Hepatocyte (in vitro differentiated cells): Measurements from ENCODE around the gene TEX29.

Experiments
- CTCF ChIP-seq: fragments of 200-600 bp; sonication (generic); IDR thresholded peaks from 2 replicates; pipeline ENCODE4 v1.5.1; 2016; ENCODE audit warnings: antibody characterized with exemption, mild to moderate bottlenecking; ENCODE audit not compliant: poor library complexity
- EZH2 ChIP-seq: fragments of 200-600 bp; sonication (generic); IDR thresholded peaks from 2 replicates; pipeline ENCODE4 v1.6.1; 2016; ENCODE audit warnings: antibody characterized with exemption, mild to moderate bottlenecking, borderline replicate concordance

GRCh38 chr13:111382411-111382810 lies 62.0 kb downstream of the TEX29 start:
- TF ChIP-seq EZH2 (no peak), CTCF (no peak)
